Measurements from ENCODE around the gene RASAL1. TPM values are rescaled to one million over a fixed set of nuclear protein-coding genes. Genes with fewer than 3 reads are reported as not detected.
A peak's percentile ranks its signal among the peaks of the same experiment; 100 is the strongest.

RASAL1 gene
- total RNA-seq, 2 experiments from 2014 or later: 0.20 to 0.40 TPM

- Mint-ChIP-seq H3K27ac (no peak overlapping the region), H3K4me1 (peaks cover 36% of the 10 kb centered on the region), H3K4me3 (no peak overlapping the region), H3K9me3 (no peaks in the 10 kb centered on the region), H3K27me3 (no peaks in the 10 kb centered on the region), H3K36me3 (ENCODE audit: low read depth) (no peaks in the 10 kb centered on the region)
- DNase-seq: no peak
- ChIA-PET POLR2A (no interaction called here), CTCF (interaction anchor here (0.6 to 1.0 kb wide), 2 partner anchors 21 to 81 kb away, joined by 3 read pairs; no protein-coding TSS in a partner anchor)
These were observed 42.8 kb downstream of the RASAL1 start for GRCh38 chr12:113092607-113093408.

GRCh38 chr12:113091506-113091905 is 44.1 kb downstream of the RASAL1 start:
- ChIA-PET CTCF (interaction anchor here (1.0 kb wide), 1 partner anchor 83 kb away, joined by 3 read pairs; no protein-coding TSS in a partner anchor), POLR2A (no interaction called here)
- DNase-seq: no peak
- H3K9me3 Mint-ChIP-seq: no peaks in the 10 kb centered on the region
- no peaks in the 10 kb centered on the region for H3K27me3 Mint-ChIP-seq
- no peak overlapping the region for H3K4me3 Mint-ChIP-seq
- no peaks in the 10 kb centered on the region for H3K36me3 Mint-ChIP-seq (ENCODE audit: low read depth)
- peaks cover 48% of the 10 kb centered on the region for H3K4me1 Mint-ChIP-seq
- no peak overlapping the region for H3K27ac Mint-ChIP-seq

GRCh38 chr12:113090740-113091139 is 44.8 kb downstream of the RASAL1 start:
- Mint-ChIP-seq H3K4me1 (peaks cover 56% of the 10 kb centered on the region), H3K9me3 (no peaks in the 10 kb centered on the region), H3K4me3 (no peak overlapping the region), H3K27ac (no peak overlapping the region), H3K36me3 (ENCODE audit: low read depth) (no peaks in the 10 kb centered on the region), H3K27me3 (no peaks in the 10 kb centered on the region)
- ChIA-PET CTCF (interaction anchor here (1.2 to 2.2 kb wide), 2 partner anchors 8 to 84 kb away, joined by 3 to 8 read pairs; no protein-coding TSS in a partner anchor), POLR2A (no interaction called here)
- DNase-seq: no peak

- ChIA-PET CTCF (interaction anchor here (0.6 to 2.2 kb wide), 4 partner anchors 9 to 1014 kb away, joined by 3 to 8 read pairs (median 4); no protein-coding TSS in a partner anchor), POLR2A (interaction anchor here (0.5 kb wide), 1 partner anchor 271 kb away, joined by 3 read pairs; no protein-coding TSS in a partner anchor)
- Mint-ChIP-seq H3K9me3 (no peaks in the 10 kb centered on the region), H3K4me1 (peaks cover 60% of the 10 kb centered on the region), H3K27ac (peak overlapping the region; percentile 26), H3K4me3 (no peak overlapping the region), H3K36me3 (ENCODE audit: low read depth) (no peaks in the 10 kb centered on the region), H3K27me3 (no peaks in the 10 kb centered on the region)
- no peak for DNase-seq
These were observed 45.7 kb downstream of the RASAL1 start for GRCh38 chr12:113089839-113090238.

- ChIA-PET CTCF (interaction anchor here (1.0 to 2.2 kb wide), 3 partner anchors 9 to 83 kb away, joined by 3 to 8 read pairs (median 4); no protein-coding TSS in a partner anchor), POLR2A (no interaction called here)
- Mint-ChIP-seq H3K9me3 (no peaks in the 10 kb centered on the region), H3K27ac (peak overlapping the region; percentile 4), H3K4me1 (peaks cover 60% of the 10 kb centered on the region), H3K4me3 (no peak overlapping the region), H3K27me3 (no peaks in the 10 kb centered on the region), H3K36me3 (ENCODE audit: low read depth) (no peaks in the 10 kb centered on the region)
- peak; percentile 52 for DNase-seq
These were observed 46.4 kb downstream of the RASAL1 start for GRCh38 chr12:113088971-113089756.

- H3K4me1 Mint-ChIP-seq: peaks cover 60% of the 10 kb centered on the region
- POLR2A ChIA-PET: no interaction called here
- peak overlapping the region; percentile 7 for H3K27ac Mint-ChIP-seq
- no peak for DNase-seq
- H3K36me3 Mint-ChIP-seq (ENCODE audit: low read depth): no peaks in the 10 kb centered on the region
- H3K9me3 Mint-ChIP-seq: no peaks in the 10 kb centered on the region
- H3K27me3 Mint-ChIP-seq: no peaks in the 10 kb centered on the region
- no peak overlapping the region for H3K4me3 Mint-ChIP-seq
- CTCF ChIA-PET: no interaction called here
These were observed 47.5 kb downstream of the RASAL1 start for GRCh38 chr12:113088037-113088436.

- no peak overlapping the region for H3K27ac Mint-ChIP-seq
- H3K27me3 Mint-ChIP-seq: no peaks in the 10 kb centered on the region
- no peaks in the 10 kb centered on the region for H3K9me3 Mint-ChIP-seq
- no peaks in the 10 kb centered on the region for H3K36me3 Mint-ChIP-seq (ENCODE audit: low read depth)
- ChIA-PET POLR2A (no interaction called here), CTCF (no interaction called here)
- DNase-seq: no peak
- peak overlapping the region; percentile 22 for H3K4me3 Mint-ChIP-seq
- peaks cover 56% of the 10 kb centered on the region for H3K4me1 Mint-ChIP-seq
These were observed 48.4 kb downstream of the RASAL1 start for GRCh38 chr12:113087193-113087592.

GRCh38 chr12:113086249-113087164 is 49.1 kb downstream of the RASAL1 start:
- Mint-ChIP-seq H3K9me3 (no peaks in the 10 kb centered on the region), H3K4me3 (peak overlapping the region; percentile 22), H3K36me3 (ENCODE audit: low read depth) (no peaks in the 10 kb centered on the region), H3K27me3 (no peaks in the 10 kb centered on the region), H3K4me1 (peaks cover 50% of the 10 kb centered on the region), H3K27ac (peak overlapping the region; percentile 65)
- peak; percentile 24 for DNase-seq
- POLR2A ChIA-PET: no interaction called here
- CTCF ChIA-PET: no interaction called here

- H3K4me3 Mint-ChIP-seq: no peak overlapping the region
- no peak for DNase-seq
- H3K27me3 Mint-ChIP-seq: no peaks in the 10 kb centered on the region
- no peaks in the 10 kb centered on the region for H3K36me3 Mint-ChIP-seq (ENCODE audit: low read depth)
- CTCF ChIA-PET: interaction anchor here (0.7 to 1.3 kb wide), 2 partner anchors 74 to 91 kb away, joined by 3 read pairs; no protein-coding TSS in a partner anchor
- peaks cover 29% of the 10 kb centered on the region for H3K4me1 Mint-ChIP-seq
- no peaks in the 10 kb centered on the region for H3K9me3 Mint-ChIP-seq
- H3K27ac Mint-ChIP-seq: no peak overlapping the region
- POLR2A ChIA-PET: no interaction called here
These were observed 51.6 kb downstream of the RASAL1 start for GRCh38 chr12:113083863-113084435.

GRCh38 chr12:113082486-113083148 is 52.9 kb downstream of the RASAL1 start:
- Mint-ChIP-seq H3K4me1 (peaks cover 24% of the 10 kb centered on the region), H3K36me3 (ENCODE audit: low read depth) (no peaks in the 10 kb centered on the region), H3K4me3 (no peak overlapping the region), H3K27ac (no peak overlapping the region), H3K27me3 (no peaks in the 10 kb centered on the region), H3K9me3 (no peaks in the 10 kb centered on the region)
- ChIA-PET POLR2A (no interaction called here), CTCF (no interaction called here)
- no peak for DNase-seq

- DNase-seq: no peak
- POLR2A ChIA-PET: no interaction called here
- CTCF ChIA-PET: interaction anchor here (0.8 to 0.9 kb wide), 2 partner anchors 14 to 15 kb away, joined by 3 read pairs; no protein-coding TSS in a partner anchor
- Mint-ChIP-seq H3K36me3 (ENCODE audit: low read depth) (no peaks in the 10 kb centered on the region), H3K4me3 (no peak overlapping the region), H3K27ac (no peak overlapping the region), H3K4me1 (peaks cover 18% of the 10 kb centered on the region), H3K9me3 (no peaks in the 10 kb centered on the region), H3K27me3 (no peaks in the 10 kb centered on the region)
These were observed 53.7 kb downstream of the RASAL1 start for GRCh38 chr12:113081873-113082272.

Data from activated CD4-positive, alpha-beta T cell treated with anti-CD3 and anti-CD28 coated beads, Interleukin-2, amount 10 ng/mL, durations not matched to agents 7 days and 5 days (primary cell).